Right atrium auricular region (tissue), 2 donors: ENCODE results near the gene PGD. TPM values are rescaled to one million over a fixed set of nuclear protein-coding genes. Genes with fewer than 3 reads are reported as not detected.

Source experiments
- DNase-seq: peaks from one replicate; pipeline ENCODE4 v3.0.0-alpha.2; 2019; ENCODE audit warnings: low spot score
- H3K27ac ChIP-seq, 2 donors: fragments of 200-600 bp; sonication (generic); 1 replicate in 1 of 2; 2 replicates in 1 of 2; pipeline ENCODE4 v1.5.1; 2016 to 2019
- H3K27me3 ChIP-seq, 2 donors: fragments of 200-600 bp; sonication (generic); one replicate each; pipeline versions ENCODE4 v1.5.1 to v1.6.0; 2017 to 2019
- H3K36me3 ChIP-seq: fragments of 200-600 bp; sonication (generic); one replicate; pipeline ENCODE4 v1.5.1; 2016
- H3K4me1 ChIP-seq, 2 donors: fragments of 200-600 bp; sonication (generic); one replicate each; pipeline versions ENCODE4 v1.5.1 to v1.6.0; 2017 to 2019
- H3K4me3 ChIP-seq, 2 donors: fragments of 200-600 bp; sonication (generic); 1 replicate in 1 of 2; 2 replicates in 1 of 2; pipeline ENCODE4 v1.5.1; 2017 to 2019; ENCODE audit warnings: mild to moderate bottlenecking in 1 of 2, moderate library complexity in 1 of 2
- H3K9me3 ChIP-seq, 2 donors: fragments of 200-600 bp; sonication (generic); one replicate each; pipeline ENCODE4 v1.5.1; 2019
- CTCF ChIP-seq, 2 donors: fragments of 200-600 bp; sonication (generic); IDR thresholded peaks; one replicate each; pipeline ENCODE4 v1.5.1; 2019; ENCODE audit warnings: antibody characterized with exemption in 2 of 2
- total RNA-seq, 2 donors: library from RNA; depleted of rRNA; stranded (reverse); fragments of >200 nt; gene quantifications; one replicate each; pipeline ENCODE4 v1.1.0, GENCODE V29; 2016

Gene PGD
- total RNA-seq, 2 donors from 2014 or later: 51.1 to 59.9 TPM

- Histone ChIP-seq H3K4me1 (peaks cover 0 to 11% of the 10 kb centered on the region in 2 donors), H3K9me3 (no peaks in the 10 kb centered on the region), H3K27me3 (no peaks in the 10 kb centered on the region), H3K36me3 (no peaks in the 10 kb centered on the region), H3K27ac (peak overlapping the region in 1 of 2 donors; percentile 8), H3K4me3 (no peak overlapping the region)
- no peak for TF ChIP-seq CTCF (IDR thresholded peaks at IDR 0.05)
- no peak for DNase-seq
Observed at GRCh38 chr1:10380594-10381275, 18.1 kb upstream of the PGD start.

- TF ChIP-seq CTCF (IDR thresholded peaks at IDR 0.05): no peak
- no peak overlapping the region for H3K4me3 ChIP-seq
- no peak for DNase-seq
- H3K4me1 ChIP-seq: peaks cover 0 to 18% of the 10 kb centered on the region in 2 donors
- H3K9me3 ChIP-seq: no peaks in the 10 kb centered on the region
- H3K27me3 ChIP-seq: no peaks in the 10 kb centered on the region
- no peaks in the 10 kb centered on the region for H3K36me3 ChIP-seq
- no peak overlapping the region for H3K27ac ChIP-seq
Observed at GRCh38 chr1:10383630-10384029, 15.2 kb upstream of the PGD start.

GRCh38 chr1:10384219-10384618, 14.6 kb upstream of the PGD start:
- Histone ChIP-seq H3K27me3 (no peaks in the 10 kb centered on the region), H3K27ac (no peak overlapping the region), H3K36me3 (no peaks in the 10 kb centered on the region), H3K4me1 (peaks cover 0 to 21% of the 10 kb centered on the region in 2 donors), H3K4me3 (no peak overlapping the region), H3K9me3 (no peaks in the 10 kb centered on the region)
- TF ChIP-seq CTCF (IDR thresholded peaks at IDR 0.05): no peak
- no peak for DNase-seq

- Histone ChIP-seq H3K4me1 (peaks cover 0 to 21% of the 10 kb centered on the region in 2 donors), H3K27ac (peak overlapping the region; percentile 12 to 58), H3K4me3 (no peak overlapping the region), H3K36me3 (no peaks in the 10 kb centered on the region), H3K9me3 (no peaks in the 10 kb centered on the region), H3K27me3 (no peaks in the 10 kb centered on the region)
- TF ChIP-seq CTCF (IDR thresholded peaks at IDR 0.05): no peak
- no peak for DNase-seq
Observed at GRCh38 chr1:10386761-10387676, 11.8 kb upstream of the PGD start.

GRCh38 chr1:10387677-10388386, 11.0 kb upstream of the PGD start:
- no peak overlapping the region for H3K4me3 ChIP-seq
- peak; percentile 68 for DNase-seq
- TF ChIP-seq CTCF (IDR thresholded peaks at IDR 0.05): no peak

More at GRCh38 chr1:10387677-10388386, 11.0 kb upstream of the PGD start:
- Histone ChIP-seq H3K36me3 (no peaks in the 10 kb centered on the region), H3K27me3 (no peaks in the 10 kb centered on the region), H3K9me3 (no peaks in the 10 kb centered on the region), H3K4me1 (peaks cover 0 to 21% of the 10 kb centered on the region in 2 donors), H3K27ac (peak overlapping the region; percentile 12 to 58)
